Large intestine (tissue), 3 donors: ENCODE measurements around the gene SCYGR8. TPM values are rescaled to one million over a fixed set of nuclear protein-coding genes. Genes with fewer than 3 reads are reported as not detected.

Experiments
- DNase-seq, 2 donors: peaks; one replicate each; pipeline versions ENCODE4 v3.0.0 to v3.0.0-alpha.2; 2013
- H3K27ac ChIP-seq: one replicate; pipeline ENCODE4 v1.5.1; 2013; ENCODE audit warnings: low read length
- H3K27me3 ChIP-seq: 2 replicates; pipeline ENCODE4 v1.6.1; 2013; ENCODE audit warnings: low read length; ENCODE audit not compliant: control insufficient read depth, insufficient read depth
- H3K36me3 ChIP-seq: 2 replicates; pipeline ENCODE4 v1.6.1; 2013; ENCODE audit warnings: low read length; ENCODE audit not compliant: control insufficient read depth, insufficient read depth
- H3K4me1 ChIP-seq: one replicate; pipeline ENCODE4 v1.6.1; 2013; ENCODE audit warnings: low read length; ENCODE audit not compliant: control insufficient read depth, insufficient read depth
- H3K4me3 ChIP-seq: one replicate; pipeline ENCODE4 v1.5.1; 2013; ENCODE audit warnings: low read length
- H3K9me3 ChIP-seq: one replicate; pipeline ENCODE4 v1.6.1; 2013; ENCODE audit warnings: mild to moderate bottlenecking, low read depth, low read length, moderate library complexity; ENCODE audit not compliant: control insufficient read depth
- WGBS: methylation state at CpG from one replicate; pipeline ENCODE4 v1.1.5; 2013; ENCODE audit warnings: low lambda C conversion rate; ENCODE audit not compliant: insufficient coverage; 5-methylcytosine and 5-hydroxymethylcytosine counted together
- polyA plus RNA-seq: library from polyadenylated mRNA; unstranded; fragments of 120-200 nt; gene quantifications from one replicate; pipeline ENCODE4 v1.2.1, GENCODE V29; 2013

SCYGR8 gene
- polyA plus RNA-seq, 1 donor: not detected

DNA sequence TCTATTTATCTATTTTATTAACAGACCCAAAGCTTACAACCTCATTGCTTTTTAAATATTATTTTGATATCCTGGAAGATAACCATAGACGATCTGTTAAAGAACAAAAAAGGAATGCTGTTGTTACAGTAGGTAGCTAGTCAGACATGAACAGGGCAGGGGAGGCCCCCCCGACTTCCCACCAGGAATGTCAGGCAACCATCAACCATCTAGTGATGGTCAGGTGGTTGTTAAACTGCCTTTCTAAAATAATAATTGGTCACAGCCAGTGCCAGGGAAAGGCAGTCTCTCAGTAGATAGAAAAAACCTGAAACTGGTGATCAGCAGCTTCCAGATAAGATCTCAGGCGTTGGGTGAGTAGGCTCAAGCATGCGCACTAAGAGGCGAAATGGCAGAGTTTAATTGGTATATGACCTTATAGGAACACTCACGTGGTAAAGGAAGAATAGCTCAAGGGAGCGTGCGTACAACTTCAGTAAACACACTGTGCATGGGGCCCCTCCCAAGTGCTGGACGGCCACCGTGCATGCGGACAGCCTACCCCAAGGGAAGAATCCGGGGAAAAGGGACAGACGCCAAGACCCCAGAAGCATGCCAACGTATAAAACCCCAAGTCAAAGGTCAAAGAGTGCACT is 35.4 kb downstream of the SCYGR8 start:
- H3K4me1 ChIP-seq: peaks cover 18% of the 10 kb centered on the region
- H3K27me3 ChIP-seq: no peaks in the 10 kb centered on the region
- no peaks in the 10 kb centered on the region for H3K36me3 ChIP-seq
- H3K4me3 ChIP-seq: no peak overlapping the region
- H3K9me3 ChIP-seq: no peaks in the 10 kb centered on the region
- DNase-seq: peak; percentile 87 to 92
- H3K27ac ChIP-seq: peak overlapping the region; percentile 65
- WGBS: 43% methylated on average over 1 of the region's 14 CpGs

DNA sequence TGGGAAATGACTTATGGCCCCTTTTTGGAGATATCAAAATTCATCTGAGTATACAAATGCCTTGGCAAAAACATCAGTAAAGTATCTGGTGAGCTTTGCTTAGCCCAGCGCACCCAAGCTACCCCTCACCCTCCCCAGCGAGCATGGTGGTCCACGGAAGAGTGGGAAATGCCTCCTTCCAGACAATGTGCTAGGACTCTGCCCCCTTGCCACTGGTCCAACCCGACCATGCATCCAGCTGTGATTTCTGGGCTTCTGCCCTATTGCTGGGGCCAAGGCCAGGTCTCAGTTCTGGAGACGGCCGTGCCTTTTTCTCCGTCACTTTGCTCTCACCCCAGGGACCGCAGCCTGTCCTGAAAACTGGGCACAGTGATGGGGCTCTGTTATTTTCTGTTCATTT is 36.1 kb downstream of the SCYGR8 start:
- DNase-seq: no peak
- WGBS: 88% methylated on average over 4 of the region's 8 CpGs
- H3K27ac ChIP-seq: peak overlapping the region; percentile 65

DNA sequence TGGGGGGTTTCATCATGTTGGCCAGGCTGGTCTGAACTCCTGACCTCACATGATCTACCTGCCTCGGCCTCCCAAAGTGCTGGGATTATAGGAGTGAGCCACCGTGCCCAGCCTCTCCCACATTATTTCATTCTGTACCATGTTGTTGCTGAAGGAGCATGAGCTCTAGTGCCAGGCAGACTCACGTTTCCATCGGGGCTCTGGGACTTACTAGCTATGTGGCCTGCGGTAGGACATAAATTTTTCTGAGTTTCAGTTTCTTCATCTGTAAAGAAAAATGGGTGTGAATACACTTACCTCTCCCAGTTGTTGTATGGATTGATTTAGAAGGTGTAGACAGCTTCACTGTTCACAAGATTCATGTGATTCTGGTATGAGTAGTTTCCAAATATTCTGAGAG is 37.1 kb downstream of the SCYGR8 start:
- H3K4me3 ChIP-seq: no peak overlapping the region
- H3K9me3 ChIP-seq: no peaks in the 10 kb centered on the region
- H3K36me3 ChIP-seq: no peaks in the 10 kb centered on the region
- WGBS: no CpG with 5 or more reads among the region's 5 CpGs
- H3K4me1 ChIP-seq: peaks cover 19% of the 10 kb centered on the region
- no peaks in the 10 kb centered on the region for H3K27me3 ChIP-seq
- no peak overlapping the region for H3K27ac ChIP-seq
- no peak for DNase-seq

More for the DNA sequence above, 36.1 kb downstream of the SCYGR8 start:
- no peaks in the 10 kb centered on the region for H3K27me3 ChIP-seq
- no peak overlapping the region for H3K4me3 ChIP-seq
- no peaks in the 10 kb centered on the region for H3K9me3 ChIP-seq
- no peaks in the 10 kb centered on the region for H3K36me3 ChIP-seq
- peaks cover 19% of the 10 kb centered on the region for H3K4me1 ChIP-seq

DNA sequence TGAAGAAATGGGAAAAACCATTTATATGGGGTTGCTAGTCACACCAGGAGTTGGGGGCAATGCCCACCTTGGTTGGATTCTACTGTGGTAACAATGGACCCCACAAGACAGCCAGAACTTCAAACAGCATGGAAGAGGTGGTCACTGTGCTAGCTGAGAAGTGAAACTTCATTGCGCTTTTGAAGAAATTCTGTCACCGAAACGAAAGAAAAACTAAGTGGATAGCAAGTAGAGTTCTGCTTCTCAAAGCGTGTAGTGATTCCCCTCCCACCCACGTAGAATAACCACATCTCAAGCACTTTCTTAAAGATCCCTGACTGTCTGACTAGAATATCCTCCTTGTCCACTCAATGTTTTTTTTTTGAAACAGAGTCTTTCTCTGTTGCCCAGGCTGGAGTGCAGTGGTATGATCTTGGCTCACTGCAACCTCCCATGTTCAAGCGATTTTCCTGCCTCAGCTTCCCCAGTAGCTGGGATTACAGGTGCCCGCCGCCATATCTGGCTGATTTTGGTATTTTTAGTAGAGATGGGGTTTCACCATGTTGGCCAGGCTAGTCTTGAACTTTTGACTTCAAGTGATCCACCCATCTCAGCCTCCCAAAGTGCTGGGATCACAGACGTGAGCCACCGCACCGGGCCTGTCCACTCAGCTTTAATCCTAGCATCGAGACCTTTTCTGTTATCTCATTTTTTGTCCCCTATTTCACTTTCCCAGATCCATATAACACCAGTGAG is 37.9 kb downstream of the SCYGR8 start:
- Histone ChIP-seq H3K4me3 (no peak overlapping the region), H3K36me3 (no peaks in the 10 kb centered on the region), H3K9me3 (no peaks in the 10 kb centered on the region), H3K4me1 (peaks cover 19% of the 10 kb centered on the region), H3K27ac (no peak overlapping the region), H3K27me3 (no peaks in the 10 kb centered on the region)
- WGBS: 79% methylated on average over 4 of the region's 12 CpGs
- DNase-seq: no peak

DNA sequence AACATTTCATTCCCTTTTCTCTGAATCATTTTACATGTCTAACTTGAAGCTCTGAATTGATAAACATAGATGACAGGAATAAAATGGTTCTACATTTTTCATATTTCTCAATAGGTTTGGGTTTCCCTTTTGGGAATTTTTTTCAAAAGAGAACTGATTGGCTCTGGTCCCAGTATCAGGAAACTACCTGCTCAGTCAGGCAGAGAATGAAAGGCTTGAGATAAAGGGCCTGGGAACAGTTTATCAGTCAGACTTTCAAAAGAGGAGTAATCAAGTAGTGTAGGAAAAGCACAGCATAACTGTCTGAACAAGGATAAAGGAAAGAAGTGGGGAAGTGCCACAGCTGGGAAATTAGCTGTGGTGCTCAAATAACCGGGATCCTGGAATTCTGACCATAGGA is 39.6 kb downstream of the SCYGR8 start:
- Histone ChIP-seq H3K4me3 (no peak overlapping the region), H3K9me3 (no peaks in the 10 kb centered on the region), H3K27me3 (no peaks in the 10 kb centered on the region), H3K4me1 (peaks cover 18% of the 10 kb centered on the region), H3K27ac (peak overlapping the region; percentile 38), H3K36me3 (no peaks in the 10 kb centered on the region)
- no CpG with 5 or more reads among the region's 1 CpG for WGBS
- DNase-seq: peak in 1 of 2 donors; percentile 58

DNA sequence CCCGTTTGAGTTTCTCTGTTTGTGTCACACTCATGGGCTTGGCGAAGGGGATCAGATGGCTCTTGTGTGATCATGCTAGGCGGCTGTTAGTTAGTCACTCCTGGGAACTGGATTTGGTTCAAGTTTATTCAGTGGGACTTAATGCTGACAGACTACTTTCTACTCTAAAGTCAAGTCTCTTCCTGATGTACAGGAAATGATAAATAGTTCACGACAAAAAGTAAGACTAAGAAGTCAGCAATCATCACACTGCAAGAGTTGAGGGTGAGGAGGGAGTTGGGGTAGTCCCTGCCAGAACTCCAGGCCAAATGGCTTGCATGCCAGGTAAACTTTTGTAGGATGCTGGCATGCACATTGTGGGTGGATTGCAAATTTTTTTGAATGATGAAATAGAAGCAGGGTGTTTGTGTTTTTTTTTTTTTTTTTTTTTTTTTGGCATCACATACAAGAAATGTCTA is 42.9 kb downstream of the SCYGR8 start:
- DNase-seq: no peak
- WGBS: 100% methylated on average over 1 of the region's 4 CpGs
- Histone ChIP-seq H3K36me3 (no peaks in the 10 kb centered on the region), H3K27me3 (no peaks in the 10 kb centered on the region), H3K27ac (no peak overlapping the region), H3K4me1 (peaks cover 13% of the 10 kb centered on the region), H3K9me3 (no peaks in the 10 kb centered on the region), H3K4me3 (no peak overlapping the region)

DNA sequence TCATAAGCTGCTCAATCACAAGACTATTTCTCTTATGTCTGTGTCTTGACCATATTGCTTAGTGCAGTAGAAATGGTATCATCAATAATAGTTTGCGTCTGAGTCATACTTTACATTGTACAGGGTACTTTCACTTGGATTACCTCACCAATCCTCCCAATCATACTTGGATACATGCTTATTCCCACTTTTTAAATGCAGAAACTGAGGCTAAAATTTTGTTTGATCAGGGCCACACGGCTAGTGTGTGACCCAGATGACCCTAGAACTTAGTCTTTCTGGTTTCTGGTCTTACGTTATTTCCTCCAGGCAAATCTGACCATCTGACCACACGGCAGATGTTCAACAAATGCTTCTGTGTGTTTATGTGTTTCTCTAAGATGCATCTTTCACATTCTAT is 44.1 kb downstream of the SCYGR8 start:
- Histone ChIP-seq H3K4me3 (no peak overlapping the region), H3K27ac (no peak overlapping the region), H3K36me3 (no peaks in the 10 kb centered on the region), H3K27me3 (no peaks in the 10 kb centered on the region), H3K9me3 (no peaks in the 10 kb centered on the region), H3K4me1 (peaks cover 13% of the 10 kb centered on the region)
- DNase-seq: no peak
- WGBS: no CpG with 5 or more reads among the region's 4 CpGs

DNA sequence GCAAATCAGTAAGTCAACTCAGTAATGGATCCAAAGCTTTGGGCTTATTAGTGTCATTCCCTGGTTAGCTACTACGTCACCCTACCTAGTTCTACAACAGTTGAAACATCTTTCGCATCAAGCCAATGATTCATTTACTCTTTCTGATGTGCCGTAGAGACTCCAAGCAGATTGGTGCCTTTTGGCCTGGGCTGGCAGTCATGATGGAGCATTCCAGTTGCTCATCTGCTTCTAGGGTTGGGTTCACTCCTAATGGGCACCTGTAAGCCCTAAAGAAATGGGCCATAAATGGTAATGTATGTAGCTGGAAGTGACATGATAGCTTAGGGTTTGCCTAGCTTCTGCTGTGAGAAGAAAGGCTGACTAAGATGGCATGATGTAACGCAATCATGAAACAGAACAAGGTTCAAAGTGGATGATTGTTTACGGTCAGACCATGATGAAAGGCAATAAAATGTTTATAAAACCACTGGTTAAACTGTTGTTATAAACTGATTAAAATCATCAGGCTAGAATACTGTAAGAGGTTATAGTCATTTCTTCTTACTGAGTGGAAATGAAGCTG is 47.5 kb downstream of the SCYGR8 start:
- Histone ChIP-seq H3K4me1 (peaks cover 10% of the 10 kb centered on the region), H3K9me3 (no peaks in the 10 kb centered on the region), H3K27me3 (no peaks in the 10 kb centered on the region), H3K4me3 (no peak overlapping the region), H3K27ac (peak overlapping the region; percentile 73), H3K36me3 (no peaks in the 10 kb centered on the region)
- DNase-seq: peak; percentile 71 to 85
- WGBS: 31% methylated on average over 2 of the region's 5 CpGs

Other genes starting within 250 kb of the SCYGR8 start
- gene SCYGR2, start 147.0 kb upstream of the SCYGR8 start, polyA plus RNA-seq: not detected
- not detected for gene SCYGR3, start 131.1 kb upstream of the SCYGR8 start, polyA plus RNA-seq
- gene SCYGR4, start 128.4 kb upstream of the SCYGR8 start, polyA plus RNA-seq: 0.03 TPM
- not detected for gene SCYGR5, start 79.1 kb upstream of the SCYGR8 start, polyA plus RNA-seq
- 80.8 TPM for gene SLC19A3, start 27.9 kb upstream of the SCYGR8 start, polyA plus RNA-seq
- gene SCYGR6, start 21.1 kb upstream of the SCYGR8 start, polyA plus RNA-seq: not detected
- not detected for gene SCYGR7, start 17.6 kb upstream of the SCYGR8 start, polyA plus RNA-seq
- gene CCL20, start 67.9 kb downstream of the SCYGR8 start, polyA plus RNA-seq: 11.4 TPM
- 0.79 TPM for gene DAW1, start 125.7 kb downstream of the SCYGR8 start, polyA plus RNA-seq